ENCODE data around the gene GOLGA7B. TPM values are rescaled to one million over a fixed set of nuclear protein-coding genes. Genes with fewer than 3 reads are reported as not detected.

The GOLGA7B gene
- polyA plus RNA-seq, 1 experiment = not detected

DNA sequence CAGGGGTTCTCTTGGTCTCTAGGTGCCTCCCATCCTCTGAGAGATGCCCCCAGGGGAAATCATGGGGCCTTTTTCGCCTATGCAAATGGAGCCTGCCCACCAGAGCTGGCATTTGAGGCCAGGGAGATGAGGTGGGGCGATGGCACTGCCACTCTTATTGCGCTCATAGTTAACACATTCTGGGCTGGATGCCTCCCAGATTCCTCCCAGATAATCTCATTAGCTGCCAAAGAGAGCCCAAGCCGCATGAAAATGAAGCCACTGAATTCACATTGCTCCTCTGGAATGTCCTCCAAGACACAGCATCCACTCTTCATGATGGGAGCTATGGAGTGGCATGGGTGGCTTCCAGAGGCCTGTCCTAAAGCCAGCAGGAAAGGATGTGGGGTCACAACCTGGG, 61.0 kb downstream of the GOLGA7B start:
- no peak overlapping the region for H3K27ac ChIP-seq (ENCODE audit: low read depth, low read length)
- CTCF ChIA-PET = interaction anchor here (1.3 kb wide), 1 partner anchor 136 kb away, joined by 5 read pairs; no protein-coding TSS in a partner anchor
- POLR2A ChIA-PET = no interaction called here
- peaks cover 2% of the 10 kb centered on the region for H3K27me3 ChIP-seq (ENCODE audit: control insufficient read depth, insufficient read depth, low read length)
- TF ChIP-seq, protein P1, sequence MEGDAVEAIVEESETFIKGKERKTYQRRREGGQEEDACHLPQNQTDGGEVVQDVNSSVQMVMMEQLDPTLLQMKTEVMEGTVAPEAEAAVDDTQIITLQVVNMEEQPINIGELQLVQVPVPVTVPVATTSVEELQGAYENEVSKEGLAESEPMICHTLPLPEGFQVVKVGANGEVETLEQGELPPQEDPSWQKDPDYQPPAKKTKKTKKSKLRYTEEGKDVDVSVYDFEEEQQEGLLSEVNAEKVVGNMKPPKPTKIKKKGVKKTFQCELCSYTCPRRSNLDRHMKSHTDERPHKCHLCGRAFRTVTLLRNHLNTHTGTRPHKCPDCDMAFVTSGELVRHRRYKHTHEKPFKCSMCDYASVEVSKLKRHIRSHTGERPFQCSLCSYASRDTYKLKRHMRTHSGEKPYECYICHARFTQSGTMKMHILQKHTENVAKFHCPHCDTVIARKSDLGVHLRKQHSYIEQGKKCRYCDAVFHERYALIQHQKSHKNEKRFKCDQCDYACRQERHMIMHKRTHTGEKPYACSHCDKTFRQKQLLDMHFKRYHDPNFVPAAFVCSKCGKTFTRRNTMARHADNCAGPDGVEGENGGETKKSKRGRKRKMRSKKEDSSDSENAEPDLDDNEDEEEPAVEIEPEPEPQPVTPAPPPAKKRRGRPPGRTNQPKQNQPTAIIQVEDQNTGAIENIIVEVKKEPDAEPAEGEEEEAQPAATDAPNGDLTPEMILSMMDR (IDR thresholded peaks at IDR 0.05; ENCODE audit: low read depth, low read length) = no peak
- no peaks in the 10 kb centered on the region; the same call in 1 of the 2 replicates for H3K9me3 ChIP-seq (ENCODE audit: control insufficient read depth, insufficient read depth, low read length)
- H3K4me3 ChIP-seq (ENCODE audit: low read depth, low read length) = no peak overlapping the region
- no peak for DNase-seq (ENCODE audit: low read depth, low spot score)

DNA sequence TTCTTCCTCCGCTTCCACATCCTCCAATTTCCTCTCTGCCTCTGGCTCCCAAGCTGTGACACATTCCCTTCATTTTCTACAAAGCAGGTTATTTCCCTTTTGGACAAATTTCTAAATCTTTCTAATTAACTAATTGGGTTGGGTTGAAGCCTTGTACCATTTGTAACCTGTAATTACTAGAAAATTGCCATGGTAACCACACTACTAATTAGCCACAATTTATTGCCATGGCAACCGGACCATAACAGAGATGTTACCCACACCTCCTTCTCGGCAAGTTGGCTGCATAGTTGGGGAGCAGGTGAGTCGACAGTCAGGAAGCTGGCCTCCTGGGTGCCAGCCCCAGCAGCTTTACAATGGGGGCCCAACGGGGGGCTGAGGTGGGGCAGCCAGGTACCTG, 61.6 kb downstream of the GOLGA7B start:
- POLR2A ChIA-PET = no interaction called here
- Histone ChIP-seq H3K27ac (ENCODE audit: low read depth, low read length) (no peak overlapping the region), H3K9me3 (ENCODE audit: control insufficient read depth, insufficient read depth, low read length) (no peaks in the 10 kb centered on the region; the same call in 1 of the 2 replicates), H3K4me3 (ENCODE audit: low read depth, low read length) (no peak overlapping the region), H3K27me3 (ENCODE audit: control insufficient read depth, insufficient read depth, low read length) (peaks cover 3% of the 10 kb centered on the region)
- TF ChIP-seq, protein P1 (IDR thresholded peaks at IDR 0.05; ENCODE audit: low read depth, low read length) = no peak
- CTCF ChIA-PET = interaction anchor here (1.3 kb wide), 1 partner anchor 135 kb away, joined by 5 read pairs; no protein-coding TSS in a partner anchor
- no peak for DNase-seq (ENCODE audit: low read depth, low spot score)

- POLR2A ChIA-PET = no interaction called here
- H3K9me3 ChIP-seq (ENCODE audit: control insufficient read depth, insufficient read depth, low read length) = no peaks in the 10 kb centered on the region; the same call in 1 of the 2 replicates
- TF ChIP-seq, protein P1 (IDR thresholded peaks at IDR 0.05; ENCODE audit: low read depth, low read length) = no peak
- DNase-seq (ENCODE audit: low read depth, low spot score) = no peak
- H3K4me3 ChIP-seq (ENCODE audit: low read depth, low read length) = no peak overlapping the region
- H3K27me3 ChIP-seq (ENCODE audit: control insufficient read depth, insufficient read depth, low read length) = peaks cover 10% of the 10 kb centered on the region
- no peak overlapping the region for H3K27ac ChIP-seq (ENCODE audit: low read depth, low read length)
- CTCF ChIA-PET = interaction anchor here (6.5 kb wide), 1 partner anchor 128 kb away, joined by 82 read pairs; no protein-coding TSS in a partner anchor
Observed at GRCh38 chr10:97913193-97913592, 63.5 kb downstream of the GOLGA7B start.

DNA sequence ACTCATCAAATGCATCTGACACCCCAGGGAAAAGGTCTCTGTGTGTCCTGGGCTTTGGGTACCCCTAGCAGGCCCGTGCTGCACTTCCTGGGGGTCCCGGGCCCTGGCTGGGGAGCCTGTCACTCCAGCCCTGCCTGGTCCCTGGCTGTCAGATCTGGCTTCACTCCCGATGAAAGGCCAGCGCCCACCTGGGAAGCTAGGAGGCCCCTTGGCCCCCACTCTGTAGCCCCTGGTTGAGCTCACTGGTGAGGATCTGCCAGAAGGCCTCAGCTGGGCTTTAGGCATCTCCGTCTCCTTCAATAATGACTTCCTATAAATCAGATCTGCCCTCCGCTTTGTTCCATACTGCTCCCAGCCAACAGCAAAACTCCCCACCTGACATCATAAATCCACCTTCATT, 64.0 kb downstream of the GOLGA7B start:
- H3K27me3 ChIP-seq (ENCODE audit: control insufficient read depth, insufficient read depth, low read length) = peaks cover 10% of the 10 kb centered on the region
- no peak for DNase-seq (ENCODE audit: low read depth, low spot score)
- H3K9me3 ChIP-seq (ENCODE audit: control insufficient read depth, insufficient read depth, low read length) = no peaks in the 10 kb centered on the region; the same call in 1 of the 2 replicates
- no peak overlapping the region for H3K4me3 ChIP-seq (ENCODE audit: low read depth, low read length)
- no peak overlapping the region for H3K27ac ChIP-seq (ENCODE audit: low read depth, low read length)
- ChIA-PET CTCF (interaction anchor here (6.5 kb wide), 1 partner anchor 128 kb away, joined by 82 read pairs; no protein-coding TSS in a partner anchor), POLR2A (no interaction called here)
- TF ChIP-seq, protein P1 (IDR thresholded peaks at IDR 0.05; ENCODE audit: low read depth, low read length) = no peak

DNA sequence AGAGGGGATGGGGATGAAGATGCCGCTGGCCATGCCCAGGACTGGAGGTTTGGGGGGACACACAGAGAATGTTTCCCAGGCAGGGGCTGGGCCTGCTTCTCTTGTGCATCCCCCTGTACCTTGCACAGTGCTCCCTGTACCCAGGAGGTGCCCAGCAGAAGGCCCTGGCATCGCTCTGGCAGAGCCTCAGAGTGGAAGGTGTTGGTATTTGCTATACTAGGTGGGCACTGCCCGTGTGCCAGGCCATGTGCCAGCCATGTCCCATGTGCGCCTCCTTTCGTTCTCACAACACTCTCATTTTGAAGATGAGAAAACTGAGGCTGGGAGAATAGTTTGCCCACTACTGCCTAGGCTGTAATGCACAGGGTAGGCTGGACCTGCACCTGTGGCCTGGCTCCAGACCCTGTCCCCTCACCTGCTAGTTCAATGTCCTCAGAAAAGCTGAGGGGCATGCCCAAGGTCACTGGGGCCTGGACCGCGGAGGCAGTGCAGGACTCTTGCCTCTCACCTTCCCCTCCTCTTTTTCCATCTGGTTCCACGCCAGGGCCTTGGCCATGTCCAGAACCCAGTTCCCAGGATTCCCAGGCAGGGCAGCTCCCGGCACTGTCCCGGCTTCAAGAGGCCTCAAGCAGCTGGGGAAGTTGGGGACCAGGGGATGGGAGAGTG, 64.7 kb downstream of the GOLGA7B start:
- H3K27me3 ChIP-seq (ENCODE audit: control insufficient read depth, insufficient read depth, low read length) = peaks cover 12% of the 10 kb centered on the region
- H3K9me3 ChIP-seq (ENCODE audit: control insufficient read depth, insufficient read depth, low read length) = no peaks in the 10 kb centered on the region; the same call in 1 of the 2 replicates
- TF ChIP-seq, protein P1 (IDR thresholded peaks at IDR 0.05; ENCODE audit: low read depth, low read length) = no peak
- H3K27ac ChIP-seq (ENCODE audit: low read depth, low read length) = no peak overlapping the region
- no peak overlapping the region for H3K4me3 ChIP-seq (ENCODE audit: low read depth, low read length)
- CTCF ChIA-PET = interaction anchor here (0.8 to 6.5 kb wide), 9 partner anchors 8 to 395 kb away, joined by 3 to 82 read pairs (median 6); no protein-coding TSS in a partner anchor
- DNase-seq (ENCODE audit: low read depth, low spot score) = no peak
- POLR2A ChIA-PET = no interaction called here

All from AG04450 (cell line).